ENCODE results near the gene CASD1.

CASD1 gene

GRCh38 chr7:94588075-94588474 is 78.5 kb downstream of the CASD1 start:
- DNase-seq: no peak

GRCh38 chr7:94590526-94591162 is 81.0 kb downstream of the CASD1 start:
- no peak for DNase-seq

- DNase-seq: no peak
Observed at GRCh38 chr7:94591176-94591575, 81.6 kb downstream of the CASD1 start.

- DNase-seq: no peak
Observed at GRCh38 chr7:94594882-94595281, 85.3 kb downstream of the CASD1 start.

GRCh38 chr7:94595717-94596116 is 86.1 kb downstream of the CASD1 start:
- DNase-seq: peak; percentile 27

- DNase-seq: no peak
Observed at GRCh38 chr7:94600267-94600666, 90.7 kb downstream of the CASD1 start.

GRCh38 chr7:94602181-94602580 is 92.6 kb downstream of the CASD1 start:
- DNase-seq: no peak

GRCh38 chr7:94605031-94605430 is 95.4 kb downstream of the CASD1 start:
- no peak for DNase-seq

Measured in NCI-H1436 treated with DMSO at 0.1 percent for 48 hours (cell line).